Stomach (tissue), 4 donors: ENCODE data around the gene PPDPF.

Experiments
- EP300 ChIP-seq: sonication (generic); formaldehyde crosslinking; IDR thresholded peaks from one replicate; pipeline ENCODE4 v1.6.1; 2017; ENCODE audit warnings: antibody characterized with exemption
- TF ChIP-seq, protein P1 (sequence below), 7 experiments: fragments of 450-650 bp in 4 of 7; fragments of 200-600 bp in 3 of 7; sonication (generic) in 3 of 7; IDR thresholded peaks; one replicate each; pipeline ENCODE4 v1.5.1; 2016 to 2019; ENCODE audit warnings: antibody characterized with exemption in 7 of 7, control low read depth in 2 of 7, mild to moderate bottlenecking in 1 of 7

DNA sequence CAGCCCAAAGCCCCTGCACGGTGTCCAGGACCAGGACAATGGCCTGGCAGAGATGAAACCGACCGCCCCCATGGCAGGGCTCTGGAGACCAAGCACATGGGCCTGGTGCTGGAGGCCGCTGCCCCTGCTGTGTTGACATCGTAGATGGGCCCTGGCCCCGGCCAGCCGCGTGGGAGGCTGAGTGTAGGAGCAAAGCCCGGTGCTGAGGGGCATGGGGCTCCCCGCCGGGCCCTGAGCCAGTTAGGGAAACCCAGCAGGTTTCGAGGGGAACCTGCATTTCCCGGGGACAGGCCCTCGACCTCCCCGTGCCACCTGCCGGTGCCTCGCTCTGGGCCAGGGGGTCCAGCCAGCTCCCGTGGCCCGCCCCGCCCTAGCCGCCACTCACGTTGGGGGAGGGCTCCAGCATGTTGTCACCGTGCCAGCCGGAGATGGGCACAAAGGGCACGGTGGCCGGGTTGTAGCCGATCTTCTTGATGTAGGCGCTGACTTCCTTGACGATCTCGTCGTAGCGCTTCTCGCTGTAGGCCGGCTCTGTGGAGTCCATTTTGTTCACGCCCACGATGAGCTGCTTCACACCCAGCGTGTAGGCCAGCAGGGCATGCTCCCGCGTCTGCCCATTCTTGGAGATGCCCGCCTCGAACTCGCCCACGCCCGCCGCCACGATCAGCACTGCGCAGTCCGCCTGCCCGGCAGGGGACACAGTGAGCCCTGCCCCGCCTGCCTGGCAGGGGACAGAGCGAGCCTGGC is 26.0 kb upstream of the PPDPF start:
- TF ChIP-seq, protein P1, sequence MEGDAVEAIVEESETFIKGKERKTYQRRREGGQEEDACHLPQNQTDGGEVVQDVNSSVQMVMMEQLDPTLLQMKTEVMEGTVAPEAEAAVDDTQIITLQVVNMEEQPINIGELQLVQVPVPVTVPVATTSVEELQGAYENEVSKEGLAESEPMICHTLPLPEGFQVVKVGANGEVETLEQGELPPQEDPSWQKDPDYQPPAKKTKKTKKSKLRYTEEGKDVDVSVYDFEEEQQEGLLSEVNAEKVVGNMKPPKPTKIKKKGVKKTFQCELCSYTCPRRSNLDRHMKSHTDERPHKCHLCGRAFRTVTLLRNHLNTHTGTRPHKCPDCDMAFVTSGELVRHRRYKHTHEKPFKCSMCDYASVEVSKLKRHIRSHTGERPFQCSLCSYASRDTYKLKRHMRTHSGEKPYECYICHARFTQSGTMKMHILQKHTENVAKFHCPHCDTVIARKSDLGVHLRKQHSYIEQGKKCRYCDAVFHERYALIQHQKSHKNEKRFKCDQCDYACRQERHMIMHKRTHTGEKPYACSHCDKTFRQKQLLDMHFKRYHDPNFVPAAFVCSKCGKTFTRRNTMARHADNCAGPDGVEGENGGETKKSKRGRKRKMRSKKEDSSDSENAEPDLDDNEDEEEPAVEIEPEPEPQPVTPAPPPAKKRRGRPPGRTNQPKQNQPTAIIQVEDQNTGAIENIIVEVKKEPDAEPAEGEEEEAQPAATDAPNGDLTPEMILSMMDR (IDR thresholded peaks at IDR 0.05) = no peak
- TF ChIP-seq EP300 = no peak
